K562 (cell line): ENCODE results near the gene RGS7BP. TPM values are rescaled to one million over a fixed set of nuclear protein-coding genes. Genes with fewer than 3 reads are reported as not detected.

Experiments
- ATAC-seq: fragments of 200-7000 bp; cut with Tn5 transposase; 3 replicates; pipeline ENCODE4 v1.9.1; 2020; ENCODE audit warnings: moderate library complexity
- BruUV-seq: library from RNA; stranded (reverse); fragments of 400-500 nt; replicated peaks from 2 replicates; lab custom pipeline; 2021; lab: Mats Ljungman, UMichigan
- CTCF ChIA-PET: fragments of 300-600 bp; formaldehyde crosslinking; extraction: SDS; loops from one replicate; lab custom pipeline; 2021; ENCODE audit warnings: low intra/inter-chr PET ratio; lab: Yijun Ruan, JAX
- POLR2A ChIA-PET: fragments of 300-600, 350-650 bp; sonication (Branson Sonifier 250); formaldehyde crosslinking; extraction: SDS; loops from one replicate; lab custom pipeline; 2021; ENCODE audit warnings: antibody characterized with exemption, inconsistent platforms; lab: Yijun Ruan, JAX
- DNase-seq, 4 experiments: peaks; one replicate each; pipeline versions ENCODE4 v3.0.0 to v3.0.0-alpha.2; 2011 to 2018; ENCODE audit warnings: low spot score in 3 of 4, mixed read lengths in 3 of 4; ENCODE audit errors: extremely low read depth in 1 of 4
- FAIRE-seq: peaks from 2 replicates; lab custom pipeline; 2011; peaks lifted over from hg19 to GRCh38; lab: Jason Lieb, UNC
- H2AFZ ChIP-seq: 2 replicates; pipeline ENCODE4 v1.6.0; 2011; ENCODE audit warnings: low read depth, low read length, control low read depth, inconsistent platforms
- H3K27ac ChIP-seq: fragments of 200-600 bp; 3 replicates; pipeline ENCODE4 v1.8.0; 2011; ENCODE audit warnings: low read depth, mild to moderate bottlenecking, control low read depth, inconsistent platforms, low read length, moderate library complexity, mixed read lengths; ENCODE audit errors: extremely low read depth
- H3K27me3 ChIP-seq, 2 experiments: fragments of 300-600 bp in 1 of 2; 2 replicates in 1 of 2; 3 replicates in 1 of 2; pipeline versions ENCODE4 v1.6.0 to v1.8.0; 2011; ENCODE audit warnings: inconsistent platforms in 2 of 2, low read length in 2 of 2, mild to moderate bottlenecking in 1 of 2, mixed read lengths in 1 of 2, moderate library complexity in 1 of 2; ENCODE audit not compliant: control insufficient read depth in 2 of 2, insufficient read depth in 2 of 2
- H3K36me3 ChIP-seq: fragments of 300-600 bp; 3 replicates; pipeline ENCODE4 v1.8.0; 2011; ENCODE audit warnings: mild to moderate bottlenecking, low read length, inconsistent platforms; ENCODE audit not compliant: control insufficient read depth, insufficient read depth
- H3K4me1 ChIP-seq, 2 experiments: fragments of 200-600 bp in 1 of 2; replicated peaks in 1 of 2; 2 replicates in 1 of 2; 3 replicates in 1 of 2; pipeline versions ENCODE4 v1.5.1 to v1.8.0; 2011; ENCODE audit warnings: inconsistent platforms in 2 of 2, low read length in 2 of 2, mild to moderate bottlenecking in 1 of 2, mixed read lengths in 1 of 2, moderate library complexity in 1 of 2; ENCODE audit not compliant: control insufficient read depth in 2 of 2, insufficient read depth in 2 of 2
- H3K4me2 ChIP-seq: 2 replicates; pipeline ENCODE4 v1.6.1; 2011; ENCODE audit warnings: low read length, control low read depth, inconsistent platforms, mixed read lengths; ENCODE audit not compliant: insufficient read depth
- H3K4me3 ChIP-seq: fragments of 200-600 bp; sonication (generic), shearing (Covaris generic); 2 replicates; pipeline ENCODE4 v1.5.1; 2016; ENCODE audit warnings: control low read depth, inconsistent platforms
- H3K79me2 ChIP-seq: fragments of 200-600 bp; 3 replicates; pipeline ENCODE4 v1.8.0; 2011; ENCODE audit warnings: low read length, inconsistent platforms; ENCODE audit not compliant: control insufficient read depth, insufficient read depth
- H3K9ac ChIP-seq, 2 experiments: 2 replicates each; pipeline versions ENCODE4 v1.6.0 to v1.6.1; 2011; ENCODE audit warnings: low read depth in 2 of 2, low read length in 2 of 2, control low read depth in 1 of 2, inconsistent platforms in 1 of 2, mild to moderate bottlenecking in 1 of 2, mixed read lengths in 1 of 2; ENCODE audit not compliant: insufficient read depth in 1 of 2
- H3K9me1 ChIP-seq: one replicate; pipeline ENCODE4 v1.6.0; 2011; ENCODE audit warnings: inconsistent platforms, mild to moderate bottlenecking, low read length, moderate library complexity; ENCODE audit not compliant: control insufficient read depth, insufficient read depth
- H3K9me3 ChIP-seq: replicated peaks from 2 replicates; pipeline ENCODE4 v1.5.1; 2011; ENCODE audit warnings: low read depth, low read length, inconsistent platforms; ENCODE audit not compliant: control insufficient read depth, insufficient read depth
- H4K20me1 ChIP-seq: replicated peaks from 2 replicates; pipeline ENCODE4 v1.6.1; 2011; ENCODE audit warnings: low read length, inconsistent platforms, mixed read lengths; ENCODE audit not compliant: control insufficient read depth, insufficient read depth
- FOS ChIP-seq: IDR thresholded peaks from 3 replicates; pipeline ENCODE4 v1.6.1; 2011; ENCODE audit not compliant: insufficient read length; ENCODE audit errors: extremely low read depth
- MEF2D ChIP-seq: conservative IDR thresholded peaks from 2 replicates; pipeline ENCODE4 v1.6.1; 2016; ENCODE audit warnings: low read depth, missing genetic modification characterization, missing compliant biosample characterization
- NFXL1 ChIP-seq: fragments of 450-650 bp; formaldehyde crosslinking; IDR thresholded peaks from 2 replicates; pipeline ENCODE4 v1.4.0; 2021; ENCODE audit warnings: mild to moderate bottlenecking
- NR1H2 ChIP-seq: sonication (generic); formaldehyde crosslinking; IDR thresholded peaks from 2 replicates; pipeline ENCODE4 v1.4.0; 2020; ENCODE audit warnings: mild to moderate bottlenecking, missing genetic modification reagents
- PCBP1 ChIP-seq: fragments of 200-400 bp; formaldehyde crosslinking; IDR thresholded peaks from 2 replicates; pipeline ENCODE4 v1.6.1; 2018; ENCODE audit warnings: mild to moderate bottlenecking, low read depth, low read length; ENCODE audit not compliant: poor library complexity, severe bottlenecking
- PHF21A ChIP-seq: fragments of 450-650 bp; IDR thresholded peaks from 2 replicates; pipeline ENCODE4 v1.6.1; 2017; ENCODE audit warnings: low read depth, borderline replicate concordance
- PHF8 ChIP-seq: fragments of 200-600 bp; sonication (generic); IDR thresholded peaks from 2 replicates; pipeline ENCODE4 v1.6.1; 2012; ENCODE audit warnings: mixed run types, mild to moderate bottlenecking, inconsistent platforms, low read length, moderate library complexity, borderline replicate concordance
- POLR2AphosphoS2 ChIP-seq: IDR thresholded peaks from 2 replicates; pipeline ENCODE4 v1.6.1; 2012; ENCODE audit warnings: low read length, improper control_type of control experiment
- ZC3H4 ChIP-seq: sonication (generic); formaldehyde crosslinking; IDR thresholded peaks from 2 replicates; pipeline ENCODE4 v1.9.0; 2021; ENCODE audit warnings: missing genetic modification reagents, borderline replicate concordance
- ZNF408 ChIP-seq: fragments of 250-450 bp; sonication (Bioruptor Pico); IDR thresholded peaks from 2 replicates; pipeline ENCODE4 v1.4.0; 2020; ENCODE audit warnings: low read depth, mild to moderate bottlenecking, moderate library complexity
- ZSCAN32 ChIP-seq: fragments of 450-650 bp; formaldehyde crosslinking; IDR thresholded peaks from 2 replicates; pipeline ENCODE4 v1.4.0; 2020; ENCODE audit warnings: mild to moderate bottlenecking, moderate library complexity
- WGBS: fragments of 100-300 bp; shearing (Covaris generic); methylation state at CpG from one replicate; pipeline ENCODE4 v1.1.6; 2016; ENCODE audit warnings: low coverage, mixed read lengths; ENCODE audit not compliant: insufficient coverage; ENCODE audit errors: missing lambda C conversion rate; 5-methylcytosine and 5-hydroxymethylcytosine counted together
- in situ Hi-C: fragments of 300-500 bp; cut with MboI; formaldehyde crosslinking; loops from 4 replicates; pipeline ENCODE4 v1.15.0; 2018; ENCODE audit warnings: inconsistent platforms, mixed read lengths
- intact Hi-C: fragments of 100-400 bp; cut with micrococcal nuclease; formaldehyde crosslinking; loops from 2 replicates; pipeline ENCODE4 v1.14.2; 2022
- polyA plus RNA-seq, 8 experiments: library from polyadenylated mRNA; depleted of rRNA in 4 of 8; stranded (reverse) in 5 of 8; unstranded in 3 of 8; fragments of >200 nt; fragmentation: Nextera tagmentation in 2 of 8; fragmentation: Illumina TruSeq in 1 of 8; extraction: Ambion mirVana in 2 of 8; extraction: Trizol in 1 of 8; gene quantifications; 2 replicates each; pipeline versions ENCODE4 v1.2.1 to v1.2.3, GENCODE V29; 2011 to 2014; ENCODE audit warnings: inconsistent platforms in 1 of 8, missing spikeins in 1 of 8
- total RNA-seq, 7 experiments: library from RNA; depleted of rRNA in 6 of 7; stranded (reverse); fragments of >200 nt in 6 of 7; fragmentation: Illumina TruSeq in 2 of 7; extraction: Trizol in 2 of 7; gene quantifications; 2 replicates each; pipeline versions ENCODE4 v1.2.1 to v1.2.3, GENCODE V29; 2011 to 2021; ENCODE audit warnings: low replicate concordance in 1 of 7

The RGS7BP gene
- total and polyA plus RNA-seq, 9 of the 15 experiments (the other 6 are each of a cell fraction or from before 2014, with no cell fraction given): not detected

- Histone ChIP-seq H3K36me3 (no peaks in the 10 kb centered on the region), H3K9me3 (no peaks in the 10 kb centered on the region), H3K9ac (no peak overlapping the region), H3K9me1 (no peaks in the 10 kb centered on the region), H2AFZ (no peak overlapping the region), H3K4me1 (no peaks in the 10 kb centered on the region), H3K4me3 (no peak overlapping the region), H3K4me2 (no peak overlapping the region)
- intact Hi-C loops: no loop called here
- FAIRE-seq (no peak), ATAC-seq (no peak)
- CTCF ChIA-PET: no interaction called here
- TF ChIP-seq PHF8 (no peak), POLR2AphosphoS2 (no peak), NFXL1 (CRISPR knock-in tag) (no peak), FOS (no peak), PCBP1 (no peak), ZC3H4 (CRISPR knock-in tag) (no peak), ZSCAN32 (no peak), NR1H2 (CRISPR knock-in tag) (no peak), PHF21A (no peak), ZNF408 (CRISPR knock-in tag) (no peak), MEF2D (no peak)
- TF ChIP-seq, all 486 proteins: peak for 0
- 0% methylated on average over 1 of the region's 1 CpG for WGBS
- Histone ChIP-seq H3K27ac (no peak overlapping the region), H3K27me3 (no peaks in the 10 kb centered on the region), H4K20me1 (no peaks in the 10 kb centered on the region), H3K79me2 (no peaks in the 10 kb centered on the region)
- no TSS peak for BruUV-seq
- POLR2A ChIA-PET: no interaction called here
- DNase-seq: no peak
- in situ Hi-C loops: no loop called here
Observed at GRCh38 chr5:64457846-64458245, 48.0 kb upstream of the RGS7BP start.
